H1 (cell line): ENCODE measurements around the gene ITGAE. TPM values are rescaled to one million over a fixed set of nuclear protein-coding genes. Genes with fewer than 3 reads are reported as not detected.

Source experiments
- CTCF ChIA-PET: fragments of 300-600 bp; sonication (Branson Sonifier 250); formaldehyde crosslinking; loops from one replicate; lab custom pipeline; 2021; ENCODE audit not compliant: partially characterized antibody; lab: Charles Lee
- POLR2A ChIA-PET: fragments of 300-600 bp; sonication (Branson Sonifier 250); formaldehyde crosslinking; loops from one replicate; lab custom pipeline; 2021; ENCODE audit warnings: inconsistent platforms; ENCODE audit not compliant: partially characterized antibody; lab: Charles Lee
- DNase-seq, 2 experiments: peaks; one replicate each; pipeline versions ENCODE4 v3.0.0 to v3.0.0-alpha.2; 2010 to 2022; ENCODE audit warnings: low spot score in 2 of 2, low read depth in 1 of 2, mixed read lengths in 1 of 2
- FAIRE-seq: peaks from 2 replicates; lab custom pipeline; 2011; peaks lifted over from hg19 to GRCh38; lab: Jason Lieb, UNC
- H2AFZ ChIP-seq: 2 replicates; pipeline ENCODE4 v1.8.1; 2012; ENCODE audit warnings: low read length, inconsistent platforms
- H2AK5ac ChIP-seq: 2 replicates; pipeline ENCODE4 v1.6.1; 2013; ENCODE audit warnings: low read depth, low read length
- H2BK120ac ChIP-seq: replicated peaks from 2 replicates; pipeline ENCODE3; 2013; ENCODE audit warnings: low read depth, low read length, inconsistent platforms
- H2BK12ac ChIP-seq: 2 replicates; pipeline ENCODE4 v1.6.1; 2013; ENCODE audit warnings: low read depth, low read length
- H2BK15ac ChIP-seq: 2 replicates; pipeline ENCODE4 v1.6.1; 2013; ENCODE audit warnings: low read length
- H2BK20ac ChIP-seq: 2 replicates; pipeline ENCODE4 v1.6.1; 2013; ENCODE audit warnings: low read length
- H2BK5ac ChIP-seq: 2 replicates; pipeline ENCODE4 v1.6.1; 2013; ENCODE audit warnings: low read depth, low read length
- H3K14ac ChIP-seq: 2 replicates; pipeline ENCODE4 v1.6.1; 2013; ENCODE audit warnings: inconsistent platforms; ENCODE audit not compliant: insufficient read length
- H3K18ac ChIP-seq: 2 replicates; pipeline ENCODE4 v1.6.1; 2013; ENCODE audit warnings: low read length; ENCODE audit errors: extremely low read depth
- H3K23ac ChIP-seq: 2 replicates; pipeline ENCODE4 v1.6.1; 2013; ENCODE audit warnings: inconsistent platforms; ENCODE audit not compliant: insufficient read length
- H3K23me2 ChIP-seq: 2 replicates; pipeline ENCODE4 v1.6.1; 2013; ENCODE audit warnings: low read depth, low read length
- H3K27ac ChIP-seq: 2 replicates; pipeline ENCODE4 v1.6.1; 2011; ENCODE audit warnings: low read depth, low read length, inconsistent platforms
- H3K27me3 ChIP-seq, 4 experiments: replicated peaks in 1 of 4; 1 replicate in 1 of 4; 2 replicates in 3 of 4; pipeline versions ENCODE4 v1.6.1 to v1.8.1; 2011 to 2013; ENCODE audit warnings: low read length in 3 of 4, mild to moderate bottlenecking in 3 of 4, inconsistent platforms in 2 of 4, mixed read lengths in 2 of 4, moderate library complexity in 1 of 4; ENCODE audit not compliant: control insufficient read depth in 3 of 4, insufficient read depth in 3 of 4; ENCODE audit errors: extremely low read depth in 1 of 4
- H3K36me3 ChIP-seq, 4 experiments: 2 replicates each; pipeline versions ENCODE4 v1.6.1 to v1.8.1; 2011 to 2013; ENCODE audit warnings: mild to moderate bottlenecking in 4 of 4, low read length in 3 of 4, moderate library complexity in 2 of 4, control low read depth in 1 of 4, inconsistent platforms in 1 of 4; ENCODE audit not compliant: insufficient read depth in 4 of 4, control insufficient read depth in 2 of 4
- H3K4ac ChIP-seq: replicated peaks from 2 replicates; pipeline ENCODE3; 2013; ENCODE audit warnings: low read length, low read depth, mixed read lengths, inconsistent platforms; ENCODE audit not compliant: insufficient read length
- H3K4me1 ChIP-seq, 4 experiments: replicated peaks in 1 of 4; 1 replicate in 1 of 4; 2 replicates in 3 of 4; pipeline versions ENCODE4 v1.6.1 to v1.8.1; 2011 to 2013; ENCODE audit warnings: low read length in 3 of 4, inconsistent platforms in 2 of 4, mixed read lengths in 1 of 4; ENCODE audit not compliant: insufficient read depth in 4 of 4, control insufficient read depth in 3 of 4
- H3K4me2 ChIP-seq, 2 experiments: 2 replicates each; pipeline versions ENCODE4 v1.6.1 to v1.8.1; 2011 to 2013; ENCODE audit warnings: low read depth in 2 of 2, low read length in 2 of 2, control low read depth in 1 of 2, inconsistent platforms in 1 of 2, mild to moderate bottlenecking in 1 of 2; ENCODE audit not compliant: insufficient read depth in 1 of 2
- H3K4me3 ChIP-seq, 4 experiments: fragments of 200-600, 300-600 bp in 1 of 4; sonication (generic), shearing (Covaris generic), sonication (Bioruptor Twin) in 1 of 4; 2 replicates each; pipeline versions ENCODE4 v1.5.1 to v1.8.1; 2011 to 2016; ENCODE audit warnings: low read length in 4 of 4, low read depth in 3 of 4, control low read depth in 2 of 4, inconsistent platforms in 2 of 4, mild to moderate bottlenecking in 2 of 4, mixed read lengths in 1 of 4, moderate library complexity in 1 of 4; ENCODE audit not compliant: insufficient read depth in 2 of 4; ENCODE audit errors: extremely low read depth in 1 of 4
- H3K56ac ChIP-seq: replicated peaks from 2 replicates; pipeline ENCODE3; 2013; ENCODE audit warnings: low read depth, mild to moderate bottlenecking, mixed read lengths, low read length, inconsistent platforms; ENCODE audit not compliant: insufficient read length
- H3K79me1 ChIP-seq: 2 replicates; pipeline ENCODE4 v1.6.1; 2013; ENCODE audit warnings: low read depth, low read length, control low read depth
- H3K79me2 ChIP-seq, 2 experiments: 2 replicates each; pipeline versions ENCODE4 v1.6.1 to v1.8.1; 2012 to 2013; ENCODE audit warnings: low read length in 2 of 2, mild to moderate bottlenecking in 2 of 2, inconsistent platforms in 1 of 2; ENCODE audit not compliant: insufficient read depth in 2 of 2, control insufficient read depth in 1 of 2
- H3K9ac ChIP-seq, 4 experiments: replicated peaks in 1 of 4; 1 replicate in 1 of 4; 2 replicates in 3 of 4; pipeline versions ENCODE4 v1.6.1 to v1.8.1; 2011 to 2013; ENCODE audit warnings: low read depth in 3 of 4, low read length in 3 of 4, control low read depth in 2 of 4, mild to moderate bottlenecking in 2 of 4, moderate library complexity in 2 of 4, inconsistent platforms in 1 of 4; ENCODE audit errors: extremely low read depth in 1 of 4
- H3K9me3 ChIP-seq, 2 experiments: 2 replicates each; pipeline versions ENCODE4 v1.6.1 to v1.8.1; 2012 to 2013; ENCODE audit warnings: mild to moderate bottlenecking in 2 of 2, moderate library complexity in 2 of 2, control low read depth in 1 of 2, inconsistent platforms in 1 of 2, low read depth in 1 of 2, low read length in 1 of 2, mixed read lengths in 1 of 2; ENCODE audit not compliant: insufficient read depth in 2 of 2
- H4K20me1 ChIP-seq, 2 experiments: replicated peaks in 1 of 2; 2 replicates each; pipeline versions ENCODE3 to v1.8.1; 2011 to 2013; ENCODE audit warnings: inconsistent platforms in 2 of 2, low read length in 2 of 2, mild to moderate bottlenecking in 1 of 2; ENCODE audit not compliant: insufficient read depth in 2 of 2, control insufficient read depth in 1 of 2
- H4K5ac ChIP-seq: 2 replicates; pipeline ENCODE4 v1.6.1; 2013; ENCODE audit warnings: low read length, low read depth, mixed read lengths, inconsistent platforms; ENCODE audit not compliant: insufficient read length
- H4K8ac ChIP-seq: 2 replicates; pipeline ENCODE4 v1.8.0; 2013; ENCODE audit warnings: mild to moderate bottlenecking, moderate library complexity, low read length, inconsistent platforms; ENCODE audit not compliant: insufficient read depth; ENCODE audit errors: extremely low read depth
- H4K91ac ChIP-seq: replicated peaks from 2 replicates; pipeline ENCODE3; 2013; ENCODE audit warnings: low read length, mixed read lengths, inconsistent platforms; ENCODE audit not compliant: insufficient read length
- ASH2L ChIP-seq: fragments of 200-600, 300-600 bp; sonication (generic); IDR thresholded peaks from one replicate; pipeline ENCODE4 v1.7.1; 2017; ENCODE audit warnings: low read length
- BACH1 ChIP-seq: IDR thresholded peaks from 2 replicates; pipeline ENCODE4 v1.6.1; 2012; ENCODE audit warnings: low read length, improper control_type of control experiment
- GABPA ChIP-seq: IDR thresholded peaks from 2 replicates; pipeline ENCODE4 v1.6.1; 2011; ENCODE audit warnings: mild to moderate bottlenecking, low read length, moderate library complexity, borderline replicate concordance; ENCODE audit not compliant: insufficient read depth
- WGBS, 2 experiments: shearing (Covaris generic) in 1 of 2; methylation state at CpG; one replicate each; pipeline versions ENCODE4 v1.1.6 to v1.1.7; 2013 to 2015; ENCODE audit warnings: low lambda C conversion rate in 2 of 2, mixed read lengths in 2 of 2, inconsistent platforms in 1 of 2, low coverage in 1 of 2, missing lambda C conversion rate in 1 of 2; ENCODE audit not compliant: insufficient replicate concordance in 2 of 2, insufficient coverage in 1 of 2, insufficient read length in 1 of 2; ENCODE audit errors: extremely low coverage in 1 of 2, missing lambda C conversion rate in 1 of 2; 5-methylcytosine and 5-hydroxymethylcytosine counted together
- polyA plus RNA-seq, 7 experiments: library from polyadenylated mRNA; depleted of rRNA in 3 of 7; stranded (reverse) in 5 of 7; unstranded in 2 of 7; fragments of >200 nt in 5 of 7; fragments of 200-250 nt in 2 of 7; gene quantifications; 1 replicate in 5 of 7; 2 replicates in 1 of 7; 4 replicates in 1 of 7; pipeline versions ENCODE4 v1.2.1 to v1.2.3, GENCODE V29; 2011 to 2013; ENCODE audit warnings: missing spikeins in 2 of 7, mixed read lengths in 2 of 7
- total RNA-seq: library from RNA; stranded (reverse); fragmentation: NEBNext Ultra II Directional; extraction: Animal tissue kit (Norgen Biotek cat#: 25700); gene quantifications from 2 replicates; pipeline ENCODE4 v1.2.1, GENCODE V29; 2021

ITGAE gene
- total and polyA plus RNA-seq, 2 of the 8 experiments (the other 6 are each of a cell fraction or from before 2014, with no cell fraction given): 23.2 to 43.1 TPM

DNA sequence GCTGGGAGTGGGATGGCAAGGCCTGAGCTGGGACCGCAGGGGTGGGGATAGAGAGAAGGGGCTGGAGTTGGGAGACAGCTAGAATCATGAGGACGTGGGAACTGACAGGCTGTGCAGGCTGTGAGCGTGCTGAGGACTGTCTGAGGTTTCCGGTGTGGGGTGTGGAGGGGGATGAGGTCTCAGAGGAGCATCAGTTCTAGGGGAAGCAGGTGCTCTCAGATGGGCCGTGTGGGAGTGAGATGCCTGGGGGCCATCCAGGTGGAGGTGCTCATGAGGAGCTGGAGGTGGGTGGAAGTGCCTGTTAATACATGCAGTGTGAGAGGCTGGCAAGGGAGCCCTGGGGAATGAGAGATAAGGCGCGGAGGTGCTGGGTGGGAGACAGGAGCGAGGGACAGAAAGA, 50.1 kb downstream of the ITGAE start:
- H3K4ac ChIP-seq: no peak overlapping the region
- no peak overlapping the region for H4K5ac ChIP-seq
- no peak overlapping the region for H2AFZ ChIP-seq
- no peak overlapping the region for H2BK15ac ChIP-seq
- H3K18ac ChIP-seq: no peak overlapping the region
- no peak overlapping the region for H4K91ac ChIP-seq
- H4K20me1 ChIP-seq: no peaks in the 10 kb centered on the region
- H2BK5ac ChIP-seq: no peak overlapping the region
- H3K79me2 ChIP-seq: no peaks in the 10 kb centered on the region
- H3K23me2 ChIP-seq: peaks cover 4% of the 10 kb centered on the region; the same call in 1 of the 2 replicates
- H3K36me3 ChIP-seq: no peaks in the 10 kb centered on the region
- H3K23ac ChIP-seq: no peak overlapping the region
- no peaks in the 10 kb centered on the region for H3K79me1 ChIP-seq
- H2BK12ac ChIP-seq: no peak overlapping the region
- ChIA-PET POLR2A (interaction anchor here (0.9 kb wide), 1 partner anchor 10 kb away, joined by 3 read pairs; no protein-coding TSS in a partner anchor), CTCF (interaction anchor here (0.7 to 8.2 kb wide), 3 partner anchors 13 to 258 kb away, joined by 3 to 73 read pairs (median 3); no protein-coding TSS in a partner anchor)
- no peak overlapping the region for H3K9ac ChIP-seq
- H2AK5ac ChIP-seq: no peak overlapping the region
- no peak overlapping the region for H3K4me3 ChIP-seq
- FAIRE-seq (no peak), DNase-seq (no peak)
- no peak overlapping the region for H3K14ac ChIP-seq
- H3K27ac ChIP-seq: no peak overlapping the region
- H2BK120ac ChIP-seq: no peak overlapping the region
- no peak overlapping the region for H3K56ac ChIP-seq
- H3K4me2 ChIP-seq: no peak overlapping the region
- H3K27me3 ChIP-seq: no peaks in the 10 kb centered on the region
- H3K9me3 ChIP-seq: no peaks in the 10 kb centered on the region
- H4K8ac ChIP-seq: no peak overlapping the region
- H2BK20ac ChIP-seq: no peak overlapping the region
- WGBS, 2 experiments: 83% methylated on average over 7 of the region's 8 CpGs; no CpG with 5 or more reads in 1 of the 2 experiments
- peaks cover 0 to 5% (median 3%) of the 10 kb centered on the region in 4 experiments; a peak in 4 of 7 replicates for H3K4me1 ChIP-seq
- TF ChIP-seq ASH2L: no peak
- TF ChIP-seq GABPA: no peak
- no peak for TF ChIP-seq BACH1
